NCI-H226 (cell line): ENCODE measurements around the gene FAM216A.
A peak's percentile ranks its signal among the peaks of the same experiment; 100 is the strongest.
"Not testable (repeated sequence)": the region's sequence is repeated elsewhere in the genome, so short reads cannot be mapped to it uniquely, and the experiment has no call there.

Experiments
- DNase-seq: peaks from one replicate; pipeline ENCODE4 v3.0.0-alpha.2; 2015

FAM216A gene

GRCh38 chr12:110468214-110469048 lies at the start of gene FAM216A, which contains the start of gene GPN3:
FAM216A (plus strand) TSS chr12:110468845; CDS start chr12:110468876, 31 bp downstream.
GPN3 (minus strand) TSS chr12:110468257; CDS start chr12:110468203, 54 bp downstream.
- peak; percentile 94 for DNase-seq

GRCh38 chr12:110420644-110421043 lies 48.0 kb upstream of the FAM216A start:
- not testable (repeated sequence) for DNase-seq

- DNase-seq = no peak
Measured at GRCh38 chr12:110421159-110421661, 47.4 kb upstream of the FAM216A start.

GRCh38 chr12:110421701-110422100 lies 46.9 kb upstream of the FAM216A start:
- no peak for DNase-seq

- no peak for DNase-seq
Measured at GRCh38 chr12:110424237-110424636, 44.4 kb upstream of the FAM216A start.

GRCh38 chr12:110426406-110426805 lies 42.2 kb upstream of the FAM216A start:
- DNase-seq = no peak

- DNase-seq = not testable (repeated sequence)
Measured at GRCh38 chr12:110429676-110430075, 39.0 kb upstream of the FAM216A start.

GRCh38 chr12:110431957-110432587 lies 36.6 kb upstream of the FAM216A start:
- DNase-seq = no peak

GRCh38 chr12:110436231-110436630 lies 32.4 kb upstream of the FAM216A start:
- peak; percentile 10 for DNase-seq

GRCh38 chr12:110444455-110444854 lies 24.2 kb upstream of the FAM216A start:
- DNase-seq = no peak

- peak; percentile 89 for DNase-seq
Measured at GRCh38 chr12:110449799-110450497, 18.7 kb upstream of the FAM216A start, which contains the start of gene ARPC3. ARPC3 (minus strand) TSS chr12:110450337; CDS start chr12:110450260, 77 bp downstream.

GRCh38 chr12:110451263-110451662 lies 17.4 kb upstream of the FAM216A start:
- DNase-seq = no peak

- no peak for DNase-seq
Measured at GRCh38 chr12:110453569-110454296, 14.9 kb upstream of the FAM216A start.

GRCh38 chr12:110458756-110459155 lies 9.9 kb upstream of the FAM216A start:
- no peak for DNase-seq

- DNase-seq = not testable (repeated sequence)
Measured at GRCh38 chr12:110461189-110461588, 7.5 kb upstream of the FAM216A start.

GRCh38 chr12:110465024-110465423 lies 3.6 kb upstream of the FAM216A start:
- no peak for DNase-seq

GRCh38 chr12:110465765-110466164 lies 2.9 kb upstream of the FAM216A start:
- not testable (repeated sequence) for DNase-seq

GRCh38 chr12:110466791-110467190 lies 1.9 kb upstream of the FAM216A start:
- no peak for DNase-seq

- no peak for DNase-seq
Measured at GRCh38 chr12:110467847-110468213, 815 bp upstream of the FAM216A start.

GRCh38 chr12:110475426-110475825 lies 6.8 kb downstream of the FAM216A start:
- DNase-seq = no peak

GRCh38 chr12:110498984-110499706 lies 30.5 kb downstream of the FAM216A start:
- peak; percentile 24 for DNase-seq

GRCh38 chr12:110501399-110501751 lies 32.7 kb downstream of the FAM216A start:
- DNase-seq = peak; percentile 61
